A549 treated with RU486 at 1 μM for 4 hours (cell line): ENCODE measurements around the gene NCAPG2. TPM values are rescaled to one million over a fixed set of nuclear protein-coding genes. Genes with fewer than 3 reads are reported as not detected.

Source experiments
- total RNA-seq: library from RNA; stranded (reverse); fragments of 200-300 nt; extraction: Qiagen RNA extraction; gene quantifications from 5 replicates; pipeline ENCODE4 v1.2.3, GENCODE V29; 2022; ENCODE audit warnings: low read depth

NCAPG2 gene, protein sequence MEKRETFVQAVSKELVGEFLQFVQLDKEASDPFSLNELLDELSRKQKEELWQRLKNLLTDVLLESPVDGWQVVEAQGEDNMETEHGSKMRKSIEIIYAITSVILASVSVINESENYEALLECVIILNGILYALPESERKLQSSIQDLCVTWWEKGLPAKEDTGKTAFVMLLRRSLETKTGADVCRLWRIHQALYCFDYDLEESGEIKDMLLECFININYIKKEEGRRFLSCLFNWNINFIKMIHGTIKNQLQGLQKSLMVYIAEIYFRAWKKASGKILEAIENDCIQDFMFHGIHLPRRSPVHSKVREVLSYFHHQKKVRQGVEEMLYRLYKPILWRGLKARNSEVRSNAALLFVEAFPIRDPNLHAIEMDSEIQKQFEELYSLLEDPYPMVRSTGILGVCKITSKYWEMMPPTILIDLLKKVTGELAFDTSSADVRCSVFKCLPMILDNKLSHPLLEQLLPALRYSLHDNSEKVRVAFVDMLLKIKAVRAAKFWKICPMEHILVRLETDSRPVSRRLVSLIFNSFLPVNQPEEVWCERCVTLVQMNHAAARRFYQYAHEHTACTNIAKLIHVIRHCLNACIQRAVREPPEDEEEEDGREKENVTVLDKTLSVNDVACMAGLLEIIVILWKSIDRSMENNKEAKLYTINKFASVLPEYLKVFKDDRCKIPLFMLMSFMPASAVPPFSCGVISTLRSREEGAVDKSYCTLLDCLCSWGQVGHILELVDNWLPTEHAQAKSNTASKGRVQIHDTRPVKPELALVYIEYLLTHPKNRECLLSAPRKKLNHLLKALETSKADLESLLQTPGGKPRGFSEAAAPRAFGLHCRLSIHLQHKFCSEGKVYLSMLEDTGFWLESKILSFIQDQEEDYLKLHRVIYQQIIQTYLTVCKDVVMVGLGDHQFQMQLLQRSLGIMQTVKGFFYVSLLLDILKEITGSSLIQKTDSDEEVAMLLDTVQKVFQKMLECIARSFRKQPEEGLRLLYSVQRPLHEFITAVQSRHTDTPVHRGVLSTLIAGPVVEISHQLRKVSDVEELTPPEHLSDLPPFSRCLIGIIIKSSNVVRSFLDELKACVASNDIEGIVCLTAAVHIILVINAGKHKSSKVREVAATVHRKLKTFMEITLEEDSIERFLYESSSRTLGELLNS
- total RNA-seq, result 25.9 to 42.1 TPM (median 37.3 TPM) in 5 replicates

DNA sequence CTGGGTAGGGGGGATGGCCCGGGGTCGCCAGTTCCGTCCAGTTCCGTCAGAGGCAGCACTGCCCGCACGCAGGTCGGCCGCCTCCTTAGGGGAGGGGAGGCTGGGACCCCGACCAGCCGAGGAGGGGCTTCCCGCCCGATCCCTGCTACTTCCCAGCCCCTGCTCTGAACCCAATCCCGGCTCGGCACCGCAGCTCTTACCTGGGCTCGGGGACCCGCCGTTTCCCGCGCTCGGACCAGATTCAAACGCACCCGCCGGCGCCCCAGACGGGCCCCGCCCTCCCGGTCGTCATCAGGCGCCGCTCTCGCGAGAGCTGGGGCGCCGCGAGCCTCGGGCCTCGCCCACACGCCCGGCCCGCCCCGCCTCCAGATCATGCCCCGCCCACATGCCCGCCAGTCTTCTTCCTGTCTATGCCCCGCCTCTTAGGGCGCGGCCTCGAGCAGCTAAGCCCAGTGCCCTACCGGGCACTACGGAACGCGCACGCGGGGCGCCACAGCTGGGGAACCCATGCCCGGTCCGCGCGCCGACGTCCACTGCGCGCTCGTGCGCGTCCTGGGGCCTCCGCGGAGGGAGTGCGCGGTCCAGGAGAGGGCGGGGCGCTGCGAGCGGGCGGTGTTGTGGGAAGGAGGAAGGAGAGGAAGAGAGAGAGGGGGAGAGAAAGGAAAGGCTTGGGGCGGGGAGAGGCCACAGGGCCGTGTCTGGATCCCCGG is at the start of gene NCAPG2:
Gene NCAPG2, minus strand, starts transcription at position 281 of the 710 bp plus-strand sequence. CDS start 2,905 bp downstream, outside the sequence.

DNA sequence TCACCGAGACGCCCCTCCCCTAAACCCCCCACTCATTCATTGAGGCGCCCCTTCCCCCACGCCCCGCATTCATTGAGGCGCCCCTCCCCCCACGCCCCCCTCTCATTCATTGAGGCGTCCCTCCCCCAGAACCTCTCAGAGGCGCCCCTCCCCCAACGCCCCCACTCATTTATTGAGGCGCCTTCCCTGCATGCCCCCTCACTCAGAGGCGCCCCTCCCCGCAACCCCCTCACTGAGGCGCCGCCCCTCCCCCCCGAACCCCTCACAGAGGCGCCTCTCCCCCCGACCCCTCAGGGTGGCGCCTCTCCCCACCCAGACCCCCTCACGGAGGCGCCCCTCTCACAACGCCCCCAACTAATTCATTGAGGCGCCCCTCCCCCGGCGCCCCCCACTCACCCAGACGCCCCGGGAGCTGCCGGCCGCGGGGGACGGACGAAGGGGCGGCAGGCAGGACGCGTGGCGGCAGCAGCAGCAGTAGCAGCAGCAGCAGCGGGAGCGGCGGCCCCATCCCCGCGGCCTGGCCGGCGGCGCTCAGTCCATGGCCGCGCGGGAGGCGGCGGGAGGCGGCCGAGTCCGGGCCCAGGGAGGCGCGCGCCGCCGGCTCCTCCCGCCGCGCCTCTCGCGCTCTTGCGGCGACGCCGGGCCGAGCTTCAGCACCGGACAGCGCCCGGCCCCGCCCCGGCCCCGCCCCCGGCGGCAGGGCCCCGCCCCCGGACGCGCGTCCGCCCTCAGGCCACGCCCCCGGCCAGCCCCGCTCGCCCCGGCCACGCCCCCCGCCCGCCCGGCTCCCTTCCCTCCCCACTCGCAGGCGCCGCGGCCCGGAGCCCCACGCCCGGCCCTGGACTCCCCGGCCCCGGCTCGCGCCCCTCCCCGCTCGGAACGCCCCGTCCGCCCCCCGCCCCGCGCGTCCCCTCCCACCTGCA is 117.2 kb downstream of the NCAPG2 start, which contains the start of gene PTPRN2:
Gene PTPRN2, minus strand, starts transcription at position 662 of the 923 bp plus-strand sequence.

Other genes starting within 250 kb of the NCAPG2 start
- gene PTPRN2, start 117.0 kb downstream of the NCAPG2 start, total RNA-seq, result 0.70 to 1.7 TPM (median 0.85 TPM) in 5 replicates
- 51.6 to 66.5 TPM (median 64.5 TPM) in 5 replicates for gene ESYT2, start 124.7 kb upstream of the NCAPG2 start, total RNA-seq
- 7.5 to 15.8 TPM (median 9.7 TPM) in 5 replicates for gene DYNC2I1, start 151.8 kb upstream of the NCAPG2 start, total RNA-seq